Activated CD4-positive, CD25-positive, alpha-beta regulatory T cell (primary cell): Measurements from ENCODE around the gene ANO9.
"Not testable (repeated sequence)": the region's sequence is repeated elsewhere in the genome, so short reads cannot be mapped to it uniquely, and the experiment has no call there.

Experiments used
- DNase-seq, 4 experiments: peaks; one replicate each; lab custom pipeline; 2025; lab: John Stamatoyannopoulos, UW

ANO9 gene

GRCh38 chr11:452203-452744 is 10.5 kb upstream of the ANO9 start:
- no peak for DNase-seq

GRCh38 chr11:451738-452137 is 9.9 kb upstream of the ANO9 start:
- no peak for DNase-seq

- peak; percentile 39 to 68 (median 58) for DNase-seq
These were observed 9.1 kb upstream of the ANO9 start for GRCh38 chr11:450809-451451.

GRCh38 chr11:449889-450808 is 8.3 kb upstream of the ANO9 start, which contains the start of gene PTDSS2:
Gene PTDSS2 (plus strand): TSS chr11:450279. CDS start chr11:450456, 177 bp downstream.
- DNase-seq = peak; percentile 83 to 89 (median 87)

- DNase-seq = peak; percentile 85 to 96 (median 90)
These were observed 6.3 kb upstream of the ANO9 start for GRCh38 chr11:447923-448731.

- DNase-seq = no peak
These were observed 5.1 kb upstream of the ANO9 start for GRCh38 chr11:446891-447290.

GRCh38 chr11:445765-446588 is 4.2 kb upstream of the ANO9 start:
- DNase-seq = no peak

- DNase-seq = no peak
These were observed 2.8 kb upstream of the ANO9 start for GRCh38 chr11:444396-445144.

GRCh38 chr11:443542-444199 is 1.9 kb upstream of the ANO9 start:
- no peak for DNase-seq

GRCh38 chr11:442611-443081 is 835 bp upstream of the ANO9 start:
- DNase-seq = no peak

- no peak for DNase-seq
These were observed 781 bp downstream of the ANO9 start for GRCh38 chr11:441043-441417.

GRCh38 chr11:440065-441042 is 1.5 kb downstream of the ANO9 start:
- DNase-seq = no peak

GRCh38 chr11:439315-440064 is 2.3 kb downstream of the ANO9 start:
- DNase-seq = no peak

- DNase-seq = no peak
These were observed 3.5 kb downstream of the ANO9 start for GRCh38 chr11:438101-438844.

GRCh38 chr11:437228-437870 is 4.5 kb downstream of the ANO9 start:
- no peak for DNase-seq

- DNase-seq = not testable (repeated sequence)
These were observed 6.6 kb downstream of the ANO9 start for GRCh38 chr11:434999-435740.
